Heart left ventricle (tissue), 16 donors: ENCODE measurements around the gene PCNP. TPM values are rescaled to one million over a fixed set of nuclear protein-coding genes. Genes with fewer than 3 reads are reported as not detected.
"Not testable (repeated sequence)": the region's sequence is repeated elsewhere in the genome, so short reads cannot be mapped to it uniquely, and the experiment has no call there.

Experiments used
- ATAC-seq, 4 donors: fragments of 200-7000 bp; cut with Tn5 transposase; one replicate each; pipeline ENCODE4 v1.9.1; 2020 to 2022; ENCODE audit warnings: moderate library complexity in 4 of 4, mild to moderate bottlenecking in 3 of 4, moderate number of reproducible peaks in 1 of 4
- DNase-seq, 5 donors: peaks; one replicate each; pipeline ENCODE4 v3.0.0-alpha.2; 2020
- H3K27ac ChIP-seq, 12 donors: fragments of 200-600 bp; sonication (generic) in 4 of 12; one replicate each; pipeline versions ENCODE4 v1.5.0 to v1.8.0; 2016 to 2022; ENCODE audit warnings: mild to moderate bottlenecking in 2 of 12
- H3K27me3 ChIP-seq, 9 donors: fragments of 200-600 bp; sonication (generic) in 2 of 9; one replicate each; pipeline versions ENCODE4 v1.5.1 to v1.8.0; 2016 to 2022; ENCODE audit warnings: mild to moderate bottlenecking in 3 of 9
- H3K36me3 ChIP-seq, 9 donors: fragments of 200-600 bp; sonication (generic) in 2 of 9; one replicate each; pipeline versions ENCODE4 v1.5.0 to v1.8.0; 2018 to 2022; ENCODE audit warnings: mild to moderate bottlenecking in 2 of 9
- H3K4me1 ChIP-seq, 12 donors: fragments of 200-600 bp; sonication (generic) in 4 of 12; one replicate each; pipeline versions ENCODE4 v1.5.0 to v1.8.0; 2016 to 2022; ENCODE audit warnings: mild to moderate bottlenecking in 3 of 12
- H3K4me3 ChIP-seq, 12 donors: fragments of 200-600 bp; sonication (generic) in 4 of 12; one replicate each; pipeline versions ENCODE4 v1.5.0 to v1.8.0; 2017 to 2022; ENCODE audit warnings: mild to moderate bottlenecking in 9 of 12, moderate library complexity in 4 of 12
- H3K9me3 ChIP-seq, 12 donors: fragments of 200-600 bp; sonication (generic) in 4 of 12; one replicate each; pipeline versions ENCODE4 v1.5.0 to v1.8.0; 2016 to 2022; ENCODE audit warnings: mild to moderate bottlenecking in 1 of 12
- CTCF ChIP-seq, 12 donors: fragments of 200-600 bp; sonication (generic) in 4 of 12; IDR thresholded peaks; one replicate each; pipeline versions ENCODE4 v1.5.0 to v1.8.0; 2018 to 2022; ENCODE audit warnings: antibody characterized with exemption in 12 of 12, mild to moderate bottlenecking in 5 of 12
- POLR2A ChIP-seq, 2 donors: fragments of 450-650 bp; IDR thresholded peaks; one replicate each; pipeline ENCODE4 v1.6.1; 2017; ENCODE audit warnings: antibody characterized with exemption in 2 of 2, mild to moderate bottlenecking in 2 of 2, moderate library complexity in 2 of 2
- WGBS, 4 donors: extraction: QIAGEN DNeasy Blood & Tissue Kit in 2 of 4; methylation state at CpG; one replicate each; pipeline versions ENCODE4 v1.1.5 to v1.1.7; 2013 to 2018; 5-methylcytosine and 5-hydroxymethylcytosine counted together
- intact Hi-C, 10 donors: fragments of 100-400 bp; cut with DNase I; formaldehyde crosslinking; loops; one replicate each; pipeline versions ENCODE4 v1.11.1 to v1.14.2; 2022
- polyA plus RNA-seq, 2 donors: library from polyadenylated mRNA; stranded (reverse); fragments of 200-250 nt; gene quantifications; one replicate each; pipeline ENCODE4 v1.2.3, GENCODE V29; 2013
- total RNA-seq, 9 donors: library from RNA; depleted of rRNA in 2 of 9; stranded (reverse); fragments of >200 nt in 2 of 9; fragmentation: NEBNext Ultra II Directional in 3 of 9; extraction: Animal tissue kit (Norgen Biotek cat#: 25700) in 3 of 9; gene quantifications; one replicate each; pipeline versions ENCODE4 v1.1.0 to v1.2.4, GENCODE V29; 2016 to 2023
- donor health status: ischemic (EF 13 %, LVEDD 7.1; RV severe dilation, severe dysfunction).
- donor health status: healthy with polysubstance abuse.
- donor health status: DM: no; HTN: yes; CAD: no.
- donor health status: DM: no; HTN: no; CAD: no.
- donor health status: ischemic (EF 25% LVEDD 6.9; RV normal size, moderate dysfunction).
- donor health status: ischemic (EF 25% LVEDD 5.7; RV mildly dilated, moderate dysfunction).
- donor health status: healthy.
- donor health status: DM: yes; HTN: yes; CAD: no.
- donor health status: ischemic (EF 35%, LVEDD 5.7; RV mildly dilated, moderate dysfunction).
- donor health status: nonischemic (EF 11% LVEDD 7.7; RV severe dilation, severe dysfunction).
- donor health status: DM: yes; HTN: yes; CAD: no.
- donor health status: PGD.
- donor health status: ischemic (EF 29% LVEDD 5.4; RV normal size, mild dysfunction).
- donor health status: nonischemic (EF 23%, LVEDD 6.1; RV moderate dilation, normal function).

Gene PCNP
- total and polyA plus RNA-seq, 11 donors = 49.7 to 141 (median 118) TPM

- no peaks in the 10 kb centered on the region for H3K27me3 ChIP-seq
- intact Hi-C loops = no loop called here
- DNase-seq (no peak), ATAC-seq (no peak)
- no peaks in the 10 kb centered on the region for H3K36me3 ChIP-seq
- TF ChIP-seq POLR2A (IDR thresholded peaks at IDR 0.05) (no peak), CTCF (IDR thresholded peaks at IDR 0.05) (no peak)
- no peaks in the 10 kb centered on the region for H3K4me1 ChIP-seq
- H3K9me3 ChIP-seq = no peaks in the 10 kb centered on the region
- no peak overlapping the region for H3K4me3 ChIP-seq
- H3K27ac ChIP-seq = no peak overlapping the region
Observed at GRCh38 chr3:101629219-101629618, 55.2 kb downstream of the PCNP start.

DNA sequence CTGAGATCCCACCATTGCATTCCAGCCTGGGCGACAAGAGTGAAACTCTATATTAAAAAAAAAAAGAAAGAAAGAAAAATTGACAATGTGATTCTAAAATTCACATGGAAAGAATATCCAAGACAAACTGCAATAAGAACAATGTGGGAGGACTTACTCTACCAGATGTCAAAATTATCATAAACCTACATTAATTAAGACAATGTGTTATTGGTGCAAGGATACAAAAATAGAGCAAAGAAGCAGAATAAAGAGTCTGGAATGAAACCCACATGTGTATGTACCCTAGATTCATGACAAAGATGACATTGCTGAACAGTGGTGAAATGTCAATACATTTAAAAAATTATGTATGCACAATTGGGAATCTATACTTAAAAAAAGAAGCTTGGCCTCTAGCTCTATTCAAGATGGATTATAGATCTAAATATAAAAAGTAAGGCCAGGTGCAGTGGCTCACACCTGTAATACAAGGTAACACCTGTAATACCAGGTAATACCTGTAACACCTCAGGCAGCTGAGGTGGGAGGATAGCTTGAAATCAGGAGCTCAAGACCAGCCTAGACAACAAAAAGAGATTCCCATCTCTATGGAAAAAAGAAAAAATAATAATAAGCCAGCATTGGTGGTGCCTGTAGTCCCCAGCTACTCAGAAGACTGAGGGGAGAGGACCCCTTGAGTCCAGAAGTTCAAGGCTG, 57.3 kb downstream of the PCNP start:
- no peak for TF ChIP-seq CTCF (IDR thresholded peaks at IDR 0.05)
- no peak for TF ChIP-seq POLR2A (IDR thresholded peaks at IDR 0.05)
- 86 to 95% (median 94%) methylated on average over 1 of the region's 1 CpG for WGBS, 4 donors
- ATAC-seq = no peak

DNA sequence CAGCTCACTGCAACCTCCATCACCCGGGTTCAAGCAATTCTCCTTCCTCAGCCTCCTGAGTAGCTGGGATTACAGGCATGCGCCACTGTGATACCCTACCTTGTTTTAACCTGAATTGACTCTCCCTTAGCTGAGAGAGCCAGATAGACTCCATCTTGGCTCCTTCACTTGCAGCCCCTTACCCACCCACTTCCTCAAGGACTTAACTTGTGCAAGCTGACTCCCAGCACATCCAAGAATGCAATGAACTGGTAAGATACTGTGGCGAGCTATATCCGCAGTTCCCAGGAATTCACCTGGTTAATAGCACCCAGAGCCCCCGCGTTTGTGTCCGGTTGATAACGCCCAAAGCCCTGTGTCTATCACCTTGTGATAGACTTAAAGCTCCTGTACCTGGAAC, 58.0 kb downstream of the PCNP start:
- not testable (repeated sequence) for DNase-seq, H3K4me3 ChIP-seq, H3K9me3 ChIP-seq, H3K36me3 ChIP-seq, H3K4me1 ChIP-seq, ATAC-seq, H3K27ac ChIP-seq, H3K27me3 ChIP-seq
- intact Hi-C loops = loop anchor here in 1 of 10 donors (10.0 kb wide), 1 partner anchor 47 kb away; no protein-coding TSS in a partner anchor
- WGBS, 4 donors = 74 to 85% (median 83%) methylated on average over 8 of the region's 8 CpGs

More for the DNA sequence above, 57.3 kb downstream of the PCNP start:
- no peak for DNase-seq
- Histone ChIP-seq H3K27me3 (no peaks in the 10 kb centered on the region), H3K36me3 (no peaks in the 10 kb centered on the region), H3K4me1 (peaks cover 0 to 5% (median 0%) of the 10 kb centered on the region in 12 donors), H3K9me3 (no peaks in the 10 kb centered on the region), H3K4me3 (no peak overlapping the region), H3K27ac (no peak overlapping the region)
- intact Hi-C loops = loop anchor here in 1 of 10 donors (10.0 kb wide), 1 partner anchor 46 kb away; no protein-coding TSS in a partner anchor

- no peak for DNase-seq
- peaks cover 0 to 7% (median 0%) of the 10 kb centered on the region in 12 donors for H3K4me1 ChIP-seq
- H3K36me3 ChIP-seq = no peaks in the 10 kb centered on the region
- intact Hi-C loops = loop anchor here in 1 of 10 donors (10.0 kb wide), 1 partner anchor 48 kb away; no protein-coding TSS in a partner anchor
- no peak for ATAC-seq
- H3K9me3 ChIP-seq = no peaks in the 10 kb centered on the region
- 74 to 86% (median 75%) methylated on average over 11 of the region's 11 CpGs for WGBS, 4 donors
- H3K4me3 ChIP-seq = no peak overlapping the region
- no peaks in the 10 kb centered on the region for H3K27me3 ChIP-seq
- no peak overlapping the region for H3K27ac ChIP-seq
- TF ChIP-seq CTCF (IDR thresholded peaks at IDR 0.05) = no peak
- TF ChIP-seq POLR2A (IDR thresholded peaks at IDR 0.05) = no peak
Observed at GRCh38 chr3:101632586-101632985, 58.6 kb downstream of the PCNP start.
